K562 (cell line): ENCODE measurements around the gene MALSU1. TPM values are rescaled to one million over a fixed set of nuclear protein-coding genes. Genes with fewer than 3 reads are reported as not detected.

ENCODE experiments used
- AFF1 ChIP-seq, 2 experiments: fragments of 450-650 bp; IDR thresholded peaks; 2 replicates each; pipeline ENCODE4 v1.6.1; 2018; ENCODE audit warnings: mild to moderate bottlenecking in 2 of 2, low read depth in 1 of 2; ENCODE audit not compliant: partially characterized antibody in 2 of 2
- BRCA1 ChIP-seq, 2 experiments: fragments of 450-650 bp in 1 of 2; sonication (generic) in 1 of 2; formaldehyde crosslinking in 1 of 2; IDR thresholded peaks; 2 replicates each; pipeline versions ENCODE4 v1.5.0 to v1.6.1; 2017 to 2020; ENCODE audit warnings: mild to moderate bottlenecking in 1 of 2, missing genetic modification reagents in 1 of 2
- CBX3 ChIP-seq, 2 experiments: IDR thresholded peaks; 1 replicate in 1 of 2; 2 replicates in 1 of 2; pipeline ENCODE4 v1.6.1; 2012; ENCODE audit warnings: inconsistent platforms in 2 of 2, low read length in 2 of 2, borderline replicate concordance in 1 of 2, control low read depth in 1 of 2
- DDX20 ChIP-seq: fragments of 450-650 bp; IDR thresholded peaks from 2 replicates; pipeline ENCODE4 v1.6.1; 2016; ENCODE audit warnings: missing genetic modification characterization, low read depth, mild to moderate bottlenecking, missing compliant biosample characterization, moderate library complexity
- DEAF1 ChIP-seq: fragments of 450-650 bp; formaldehyde crosslinking; IDR thresholded peaks from 2 replicates; pipeline ENCODE4 v1.4.0; 2020; ENCODE audit warnings: mild to moderate bottlenecking, moderate library complexity
- ETS1 ChIP-seq: conservative IDR thresholded peaks from 2 replicates; pipeline ENCODE4 v1.6.1; 2011; ENCODE audit warnings: low read depth, mild to moderate bottlenecking, low read length; ENCODE audit not compliant: control insufficient read depth
- HNRNPUL1 ChIP-seq: fragments of 200-400 bp; formaldehyde crosslinking; IDR thresholded peaks from 2 replicates; pipeline ENCODE4 v1.6.1; 2017; ENCODE audit warnings: low read length
- MTF1 ChIP-seq: fragments of 250-450 bp; sonication (Bioruptor Pico); IDR thresholded peaks from 2 replicates; pipeline ENCODE4 v1.9.0; 2021; ENCODE audit warnings: moderate library complexity, mild to moderate bottlenecking, inconsistent platforms, borderline replicate concordance
- RAD51 ChIP-seq: fragments of 450-650 bp; IDR thresholded peaks from 2 replicates; pipeline ENCODE4 v1.7.1; 2016; ENCODE audit warnings: low read depth, mild to moderate bottlenecking, borderline replicate concordance
- RCOR1 ChIP-seq, 2 experiments: IDR thresholded peaks; 2 replicates each; pipeline ENCODE4 v1.6.1; 2012; ENCODE audit warnings: low read depth in 2 of 2, low read length in 2 of 2, borderline replicate concordance in 1 of 2, improper control_type of control experiment in 1 of 2
- SAFB2 ChIP-seq: fragments of 200-400 bp; formaldehyde crosslinking; IDR thresholded peaks from 2 replicates; pipeline ENCODE4 v1.6.1; 2018; ENCODE audit warnings: borderline replicate concordance, low read length, low read depth, moderate library complexity; ENCODE audit not compliant: severe bottlenecking
- TAL1 ChIP-seq: fragments of 450-650 bp; IDR thresholded peaks from 2 replicates; pipeline ENCODE4 v1.6.1; 2016; ENCODE audit warnings: mild to moderate bottlenecking
- ZKSCAN1 ChIP-seq: fragments of 150-350 bp; IDR thresholded peaks from 2 replicates; pipeline ENCODE4 v1.6.1; 2016; ENCODE audit warnings: low read depth, low read length
- ZNF146 ChIP-seq: IDR thresholded peaks from one replicate; pipeline ENCODE4 v1.6.1; 2018; ENCODE audit warnings: missing compliant biosample characterization; ENCODE audit not compliant: unreplicated experiment
- ZNF253 ChIP-seq: fragments of 250-450 bp; sonication (Bioruptor Pico); conservative IDR thresholded peaks from 2 replicates; pipeline ENCODE4 v1.6.1; 2021; ENCODE audit warnings: mild to moderate bottlenecking
- ZNF444 ChIP-seq: fragments of 250-450 bp; sonication (Bioruptor Pico); IDR thresholded peaks from 2 replicates; pipeline ENCODE4 v1.4.0; 2020; ENCODE audit warnings: mild to moderate bottlenecking, moderate library complexity
- ZNF57 ChIP-seq: fragments of 450-650 bp; formaldehyde crosslinking; IDR thresholded peaks from 2 replicates; pipeline ENCODE4 v1.4.0; 2020; ENCODE audit warnings: mild to moderate bottlenecking, moderate library complexity
- ZNF740 ChIP-seq, 3 experiments: fragments of 200-800 bp in 1 of 3; sonication (Bioruptor generic) in 1 of 3; sonication (generic) in 1 of 3; formaldehyde crosslinking in 1 of 3; IDR thresholded peaks; 2 replicates each; pipeline versions ENCODE4 v1.6.1 to v1.8.0; 2016 to 2022; ENCODE audit warnings: mild to moderate bottlenecking in 2 of 3, missing compliant biosample characterization in 2 of 3, missing genetic modification characterization in 2 of 3, missing genetic modification reagents in 1 of 3
- polyA plus RNA-seq, 8 experiments: library from polyadenylated mRNA; depleted of rRNA in 4 of 8; stranded (reverse) in 5 of 8; unstranded in 3 of 8; fragments of >200 nt; fragmentation: Nextera tagmentation in 2 of 8; fragmentation: Illumina TruSeq in 1 of 8; extraction: Ambion mirVana in 2 of 8; extraction: Trizol in 1 of 8; gene quantifications; 2 replicates each; pipeline versions ENCODE4 v1.2.1 to v1.2.3, GENCODE V29; 2011 to 2014; ENCODE audit warnings: inconsistent platforms in 1 of 8, missing spikeins in 1 of 8
- total RNA-seq, 7 experiments: library from RNA; depleted of rRNA in 6 of 7; stranded (reverse); fragments of >200 nt in 6 of 7; fragmentation: Illumina TruSeq in 2 of 7; extraction: Trizol in 2 of 7; gene quantifications; 2 replicates each; pipeline versions ENCODE4 v1.2.1 to v1.2.3, GENCODE V29; 2011 to 2021; ENCODE audit warnings: low replicate concordance in 1 of 7

The MALSU1 gene
- total and polyA plus RNA-seq, 9 of the 15 experiments (the other 6 are each of a cell fraction or from before 2014, with no cell fraction given), result 12.3 to 308 (median 81.2) TPM

- TF ChIP-seq HNRNPUL1, result no peak
- no peak for TF ChIP-seq ZNF740 (CRISPR knock-in tag; IDR thresholded peaks at IDR 0.05)
- TF ChIP-seq ZNF740 (tag; IDR thresholded peaks at IDR 0.05), result no peak
- TF ChIP-seq ZNF57 (CRISPR knock-in tag), result no peak
- TF ChIP-seq TAL1, result no peak
- peak; percentile 54; the same call in 1 of the 2 replicates for TF ChIP-seq DDX20
- TF ChIP-seq DEAF1 (CRISPR knock-in tag), result no peak
- TF ChIP-seq BRCA1 (IDR thresholded peaks at IDR 0.05), result no peak
- TF ChIP-seq BRCA1 (CRISPR knock-in tag; IDR thresholded peaks at IDR 0.05), result no peak
- peak; percentile 81; the same call in 1 of the 2 replicates for TF ChIP-seq ETS1
- TF ChIP-seq AFF1 (IDR thresholded peaks at IDR 0.05; ENCODE audit: low read depth in 1 of 2, partially characterized antibody in 2 of 2), result no peak
- TF ChIP-seq ZNF253 (CRISPR knock-in tag), result no peak
- TF ChIP-seq SAFB2, result no peak
- TF ChIP-seq RCOR1 (IDR thresholded peaks at IDR 0.05; ENCODE audit: borderline replicate concordance in 1 of 2, low read depth in 2 of 2, low read length in 2 of 2), result peak in 1 of 2 experiments; percentile 5; a peak in 1 of 4 replicates
- TF ChIP-seq MTF1 (CRISPR knock-in tag), result no peak
- no peak for TF ChIP-seq ZNF146 (CRISPR knock-in tag)
- no peak for TF ChIP-seq RAD51
- TF ChIP-seq ZKSCAN1, result no peak
- peak in 1 of 2 experiments; percentile 91; a peak in 2 of 3 replicates for TF ChIP-seq CBX3 (IDR thresholded peaks at IDR 0.05; ENCODE audit: borderline replicate concordance in 1 of 2, low read length in 2 of 2)
- no peak for TF ChIP-seq ZNF444 (CRISPR knock-in tag)
Observed at GRCh38 chr7:23298885-23299769, at the start of gene MALSU1 (continued).
